Keratinocyte (primary cell): ENCODE measurements around the gene AIP. TPM values are rescaled to one million over a fixed set of nuclear protein-coding genes. Genes with fewer than 3 reads are reported as not detected.

Experiments
- DNase-seq: peaks from one replicate; pipeline ENCODE4 v3.0.0-alpha.2; 2011; ENCODE audit warnings: low read depth, missing footprints, low spot score
- FAIRE-seq: peaks from 2 replicates; lab custom pipeline; 2011; peaks lifted over from hg19 to GRCh38; lab: Jason Lieb, UNC
- H2AFZ ChIP-seq: 2 replicates; pipeline ENCODE4 v1.6.0; 2012; ENCODE audit warnings: low read length, control low read depth, inconsistent platforms; ENCODE audit not compliant: control insufficient read depth
- H3K27ac ChIP-seq: 2 replicates; pipeline ENCODE4 v1.5.1; 2011; ENCODE audit warnings: low read length; ENCODE audit not compliant: control insufficient read depth, insufficient read depth
- H3K27me3 ChIP-seq: 3 replicates; pipeline ENCODE4 v1.6.0; 2011; ENCODE audit warnings: low read length; ENCODE audit not compliant: control insufficient read depth, insufficient read depth; ENCODE audit errors: extremely low read depth
- H3K36me3 ChIP-seq, 2 experiments: 2 replicates in 1 of 2; 3 replicates in 1 of 2; pipeline ENCODE4 v1.5.1; 2011; ENCODE audit warnings: low read length in 2 of 2, mild to moderate bottlenecking in 1 of 2; ENCODE audit not compliant: control insufficient read depth in 2 of 2, insufficient read depth in 2 of 2; ENCODE audit errors: extremely low read depth in 1 of 2
- H3K4me1 ChIP-seq: 3 replicates; pipeline ENCODE4 v1.5.1; 2011; ENCODE audit warnings: low read length; ENCODE audit not compliant: control insufficient read depth, insufficient read depth; ENCODE audit errors: extremely low read depth
- H3K4me2 ChIP-seq: 3 replicates; pipeline ENCODE4 v1.6.0; 2011; ENCODE audit warnings: low read depth, low read length; ENCODE audit not compliant: control insufficient read depth, insufficient read depth; ENCODE audit errors: extremely low read depth
- H3K4me3 ChIP-seq, 3 experiments: fragments of 200-600 bp in 1 of 3; sonication (generic) in 1 of 3; 2 replicates in 2 of 3; 3 replicates in 1 of 3; pipeline ENCODE4 v1.5.1; 2011 to 2016; ENCODE audit warnings: low read length in 3 of 3, mild to moderate bottlenecking in 3 of 3, control low read depth in 2 of 3, inconsistent platforms in 1 of 3, low read depth in 1 of 3, mixed read lengths in 1 of 3, mixed run types in 1 of 3, moderate library complexity in 1 of 3; ENCODE audit not compliant: control insufficient read depth in 2 of 3, insufficient read depth in 2 of 3; ENCODE audit errors: extremely low read depth in 1 of 3
- H3K79me2 ChIP-seq: 2 replicates; pipeline ENCODE4 v1.6.0; 2012; ENCODE audit warnings: low read length; ENCODE audit not compliant: control insufficient read depth, insufficient read depth
- H3K9ac ChIP-seq: 3 replicates; pipeline ENCODE4 v1.6.0; 2011; ENCODE audit warnings: low read length; ENCODE audit not compliant: control insufficient read depth, insufficient read depth; ENCODE audit errors: extremely low read depth
- H3K9me1 ChIP-seq: 3 replicates; pipeline ENCODE4 v1.6.0; 2011; ENCODE audit warnings: low read length; ENCODE audit not compliant: control insufficient read depth, insufficient read depth; ENCODE audit errors: extremely low read depth
- H3K9me3 ChIP-seq: 2 replicates; pipeline ENCODE4 v1.5.1; 2012; ENCODE audit warnings: low read depth, low read length; ENCODE audit not compliant: control insufficient read depth
- H4K20me1 ChIP-seq: 3 replicates; pipeline ENCODE4 v1.6.0; 2011; ENCODE audit warnings: low read length; ENCODE audit not compliant: control insufficient read depth, insufficient read depth; ENCODE audit errors: extremely low read depth
- EZH2 ChIP-seq: IDR thresholded peaks from one replicate; pipeline ENCODE4 v1.6.1; 2012; ENCODE audit warnings: inconsistent platforms, mild to moderate bottlenecking, low read length, moderate library complexity
- dilution Hi-C: fragments of 300-500 bp; cut with MboI; formaldehyde crosslinking; loops from one replicate; pipeline ENCODE4 v1.7.0; 2020; ENCODE audit warnings: low sequenced_read_pairs; ENCODE audit not compliant: extremely low pct_ligation_motif_present
- polyA plus RNA-seq, 5 experiments: library from polyadenylated mRNA; depleted of rRNA in 3 of 5; stranded (reverse) in 3 of 5; stranded (forward) in 1 of 5; unstranded in 1 of 5; fragments of >200 nt; gene quantifications; 1 replicate in 1 of 5; 2 replicates in 3 of 5; 3 replicates in 1 of 5; pipeline versions ENCODE4 v1.2.1 to v1.2.3, GENCODE V29; 2011 to 2012; ENCODE audit warnings: missing spikeins in 2 of 5, low read depth in 1 of 5, low replicate concordance in 1 of 5
- TF ChIP-seq, protein P1 (sequence below), 3 experiments: IDR thresholded peaks in 1 of 3; conservative IDR thresholded peaks in 1 of 3; optimal IDR thresholded peaks in 1 of 3; 2 replicates in 2 of 3; 3 replicates in 1 of 3; pipeline versions ENCODE3 to v1.5.1; 2011; ENCODE audit warnings: low read length in 3 of 3, mild to moderate bottlenecking in 3 of 3, moderate library complexity in 2 of 3, control low read depth in 1 of 3, inconsistent platforms in 1 of 3; ENCODE audit not compliant: insufficient read depth in 2 of 3; ENCODE audit errors: extremely low read depth in 1 of 3

AIP gene
- polyA plus RNA-seq, 1 donor (not counting 4 experiments of a cell fraction or from before 2014, with no cell fraction given): 32.5 TPM

DNA sequence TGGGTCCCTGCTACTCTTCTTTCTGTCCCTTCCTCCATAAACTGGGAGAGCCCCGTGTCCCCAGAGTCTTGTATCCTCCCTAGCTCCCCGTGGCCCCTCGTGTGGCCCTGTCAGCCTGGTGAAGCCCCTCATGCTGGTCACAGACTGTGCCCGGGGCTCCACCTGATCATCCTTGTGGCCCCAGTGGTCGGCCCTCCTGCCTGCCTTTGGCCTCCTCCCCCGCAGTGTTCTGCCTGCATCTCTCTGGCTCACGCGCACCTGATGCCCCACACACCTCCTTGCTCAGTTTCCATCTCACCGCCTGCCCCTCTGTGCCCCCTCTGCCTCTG, 41.6 kb downstream of the AIP start:
- Histone ChIP-seq H3K27ac (no peak overlapping the region), H3K9me3 (no peaks in the 10 kb centered on the region), H3K27me3 (no peaks in the 10 kb centered on the region), H3K9ac (no peak overlapping the region), H2AFZ (no peak overlapping the region), H3K36me3 (no peaks in the 10 kb centered on the region), H3K4me2 (no peak overlapping the region), H4K20me1 (no peaks in the 10 kb centered on the region), H3K79me2 (no peaks in the 10 kb centered on the region), H3K9me1 (no peaks in the 10 kb centered on the region), H3K4me3 (no peak overlapping the region), H3K4me1 (no peaks in the 10 kb centered on the region)
- FAIRE-seq: no peak
- dilution Hi-C loops: no loop called here
- TF ChIP-seq, protein P1, sequence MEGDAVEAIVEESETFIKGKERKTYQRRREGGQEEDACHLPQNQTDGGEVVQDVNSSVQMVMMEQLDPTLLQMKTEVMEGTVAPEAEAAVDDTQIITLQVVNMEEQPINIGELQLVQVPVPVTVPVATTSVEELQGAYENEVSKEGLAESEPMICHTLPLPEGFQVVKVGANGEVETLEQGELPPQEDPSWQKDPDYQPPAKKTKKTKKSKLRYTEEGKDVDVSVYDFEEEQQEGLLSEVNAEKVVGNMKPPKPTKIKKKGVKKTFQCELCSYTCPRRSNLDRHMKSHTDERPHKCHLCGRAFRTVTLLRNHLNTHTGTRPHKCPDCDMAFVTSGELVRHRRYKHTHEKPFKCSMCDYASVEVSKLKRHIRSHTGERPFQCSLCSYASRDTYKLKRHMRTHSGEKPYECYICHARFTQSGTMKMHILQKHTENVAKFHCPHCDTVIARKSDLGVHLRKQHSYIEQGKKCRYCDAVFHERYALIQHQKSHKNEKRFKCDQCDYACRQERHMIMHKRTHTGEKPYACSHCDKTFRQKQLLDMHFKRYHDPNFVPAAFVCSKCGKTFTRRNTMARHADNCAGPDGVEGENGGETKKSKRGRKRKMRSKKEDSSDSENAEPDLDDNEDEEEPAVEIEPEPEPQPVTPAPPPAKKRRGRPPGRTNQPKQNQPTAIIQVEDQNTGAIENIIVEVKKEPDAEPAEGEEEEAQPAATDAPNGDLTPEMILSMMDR (optimal IDR thresholded peaks at IDR 0.05 in 1 of 3, IDR thresholded peaks at IDR 0.05 in 1 of 3, conservative IDR thresholded peaks at IDR 0.05 in 1 of 3; ENCODE audit: extremely low read depth in 1 of 3, insufficient read depth in 2 of 3, low read length in 3 of 3): no peak
- TF ChIP-seq EZH2: no peak
- DNase-seq: no peak

GRCh38 chr11:67525275-67525976, 42.6 kb downstream of the AIP start:
- FAIRE-seq (no peak), DNase-seq (no peak)
- H3K9me3 ChIP-seq: no peaks in the 10 kb centered on the region
- no peaks in the 10 kb centered on the region for H4K20me1 ChIP-seq
- no peak overlapping the region for H3K4me3 ChIP-seq
- H3K9me1 ChIP-seq: no peaks in the 10 kb centered on the region
- H3K9ac ChIP-seq: no peak overlapping the region
- no peak overlapping the region for H3K4me2 ChIP-seq
- dilution Hi-C loops: no loop called here
- no peak for TF ChIP-seq EZH2
- TF ChIP-seq, protein P1 (optimal IDR thresholded peaks at IDR 0.05 in 1 of 3, IDR thresholded peaks at IDR 0.05 in 1 of 3, conservative IDR thresholded peaks at IDR 0.05 in 1 of 3; ENCODE audit: extremely low read depth in 1 of 3, insufficient read depth in 2 of 3, low read length in 3 of 3): no peak
- H3K27me3 ChIP-seq: no peaks in the 10 kb centered on the region
- H3K79me2 ChIP-seq: no peaks in the 10 kb centered on the region
- no peaks in the 10 kb centered on the region for H3K36me3 ChIP-seq
- H3K4me1 ChIP-seq: no peaks in the 10 kb centered on the region
- H3K27ac ChIP-seq: no peak overlapping the region
- no peak overlapping the region for H2AFZ ChIP-seq
